Measurements from ENCODE around the gene OR6M1. TPM values are rescaled to one million over a fixed set of nuclear protein-coding genes. Genes with fewer than 3 reads are reported as not detected.

The OR6M1 gene
- total RNA-seq, 3 donors from 2014 or later (not counting 1 experiment from before 2014, with no cell fraction given) = not detected

GRCh38 chr11:123799438-123799837, 6.7 kb downstream of the OR6M1 start:
- intact Hi-C loops (cut with micrococcal nuclease) = no loop called here
- Mint-ChIP-seq H3K27ac (no peak overlapping the region), H3K4me3 (no peak overlapping the region), H3K4me1 (no peaks in the 10 kb centered on the region), H3K27me3 (ENCODE audit: low read depth in 2 of 2) (peaks cover 10 to 25% of the 10 kb centered on the region in 2 donors), H3K9me3 (no peaks in the 10 kb centered on the region), H3K36me3 (no peaks in the 10 kb centered on the region)
- ATAC-seq (no peak), DNase-seq (no peak)
- TF ChIP-seq CTCF (IDR thresholded peaks at IDR 0.05) = no peak
- WGBS (ENCODE audit: insufficient coverage) = 89% methylated on average over 1 of the region's 4 CpGs
- Histone ChIP-seq H3K9me3 (ENCODE audit: control insufficient read depth, insufficient read depth, low read length) (no peaks in the 10 kb centered on the region), H3K36me3 (ENCODE audit: control insufficient read depth, insufficient read depth, low read length) (no peaks in the 10 kb centered on the region), H3K27ac (ENCODE audit: low read length) (no peak overlapping the region), H3K4me3 (ENCODE audit: low read length) (no peak overlapping the region), H3K4me1 (ENCODE audit: control insufficient read depth, insufficient read depth, low read length) (no peaks in the 10 kb centered on the region), H3K27me3 (ENCODE audit: control insufficient read depth, insufficient read depth, low read length) (no peaks in the 10 kb centered on the region)

GRCh38 chr11:123798513-123799252, 7.5 kb downstream of the OR6M1 start:
- H3K4me3 ChIP-seq (ENCODE audit: low read length) = no peak overlapping the region
- Mint-ChIP-seq H3K4me3 (no peak overlapping the region), H3K36me3 (no peaks in the 10 kb centered on the region), H3K27me3 (ENCODE audit: low read depth in 2 of 2) (peaks cover 13 to 29% of the 10 kb centered on the region in 2 donors), H3K27ac (no peak overlapping the region), H3K4me1 (no peaks in the 10 kb centered on the region), H3K9me3 (no peaks in the 10 kb centered on the region)
- 93% methylated on average over 4 of the region's 5 CpGs for WGBS (ENCODE audit: insufficient coverage)
- no peak for ATAC-seq
- no peaks in the 10 kb centered on the region for H3K36me3 ChIP-seq (ENCODE audit: control insufficient read depth, insufficient read depth, low read length)
- H3K27me3 ChIP-seq (ENCODE audit: control insufficient read depth, insufficient read depth, low read length) = no peaks in the 10 kb centered on the region
- intact Hi-C loops (cut with micrococcal nuclease) = no loop called here
- no peak overlapping the region for H3K27ac ChIP-seq (ENCODE audit: low read length)
- H3K9me3 ChIP-seq (ENCODE audit: control insufficient read depth, insufficient read depth, low read length) = no peaks in the 10 kb centered on the region
- TF ChIP-seq CTCF (IDR thresholded peaks at IDR 0.05) = no peak
- DNase-seq = no peak
- no peaks in the 10 kb centered on the region for H3K4me1 ChIP-seq (ENCODE audit: control insufficient read depth, insufficient read depth, low read length)

- Mint-ChIP-seq H3K9me3 (no peaks in the 10 kb centered on the region), H3K4me3 (no peak overlapping the region), H3K27ac (no peak overlapping the region), H3K4me1 (no peaks in the 10 kb centered on the region), H3K27me3 (ENCODE audit: low read depth in 2 of 2) (peaks cover 13 to 31% of the 10 kb centered on the region in 2 donors), H3K36me3 (no peaks in the 10 kb centered on the region)
- 55% methylated on average over 3 of the region's 4 CpGs for whole genome bisulfite sequencing (ENCODE audit: insufficient coverage)
- ATAC-seq (no peak), DNase-seq (no peak)
- Histone ChIP-seq H3K27ac (ENCODE audit: low read length) (no peak overlapping the region), H3K27me3 (ENCODE audit: control insufficient read depth, insufficient read depth, low read length) (no peaks in the 10 kb centered on the region), H3K4me1 (ENCODE audit: control insufficient read depth, insufficient read depth, low read length) (no peaks in the 10 kb centered on the region), H3K4me3 (ENCODE audit: low read length) (no peak overlapping the region), H3K9me3 (ENCODE audit: control insufficient read depth, insufficient read depth, low read length) (no peaks in the 10 kb centered on the region), H3K36me3 (ENCODE audit: control insufficient read depth, insufficient read depth, low read length) (no peaks in the 10 kb centered on the region)
- TF ChIP-seq CTCF (IDR thresholded peaks at IDR 0.05) = no peak
- intact Hi-C loops (cut with micrococcal nuclease) = no loop called here
Measured at GRCh38 chr11:123798079-123798478, 8.1 kb downstream of the OR6M1 start.

GRCh38 chr11:123797541-123797940, 8.6 kb downstream of the OR6M1 start:
- Mint-ChIP-seq H3K27me3 (ENCODE audit: low read depth in 2 of 2) (peaks cover 13 to 36% of the 10 kb centered on the region in 2 donors), H3K4me3 (no peak overlapping the region), H3K27ac (no peak overlapping the region), H3K4me1 (no peaks in the 10 kb centered on the region), H3K36me3 (no peaks in the 10 kb centered on the region), H3K9me3 (no peaks in the 10 kb centered on the region)
- DNase-seq (no peak), ATAC-seq (no peak)
- intact Hi-C loops (cut with micrococcal nuclease) = no loop called here
- WGBS (ENCODE audit: insufficient coverage) = 31% methylated on average over 9 of the region's 10 CpGs
- Histone ChIP-seq H3K36me3 (ENCODE audit: control insufficient read depth, insufficient read depth, low read length) (no peaks in the 10 kb centered on the region), H3K9me3 (ENCODE audit: control insufficient read depth, insufficient read depth, low read length) (no peaks in the 10 kb centered on the region), H3K4me1 (ENCODE audit: control insufficient read depth, insufficient read depth, low read length) (no peaks in the 10 kb centered on the region), H3K27me3 (ENCODE audit: control insufficient read depth, insufficient read depth, low read length) (no peaks in the 10 kb centered on the region), H3K4me3 (ENCODE audit: low read length) (no peak overlapping the region), H3K27ac (ENCODE audit: low read length) (no peak overlapping the region)
- no peak for TF ChIP-seq CTCF (IDR thresholded peaks at IDR 0.05)
